HG03097 (cell line): ENCODE data around the gene F13A1.

Source experiments
- ATAC-seq: cut with Tn5 transposase; IDR thresholded peaks from one replicate; pipeline ENCODE4 v1.9.1; 2021; ENCODE audit not compliant: unreplicated experiment, low FRiP score

Gene F13A1

GRCh38 chr6:6248651-6249050, 71.8 kb downstream of the F13A1 start:
- ATAC-seq = no peak

- no peak for ATAC-seq
Measured at GRCh38 chr6:6246544-6246943, 73.9 kb downstream of the F13A1 start.

GRCh38 chr6:6244624-6245023, 75.8 kb downstream of the F13A1 start:
- no peak for ATAC-seq

GRCh38 chr6:6243846-6244245, 76.6 kb downstream of the F13A1 start:
- ATAC-seq = no peak

GRCh38 chr6:6239598-6240581, 80.6 kb downstream of the F13A1 start:
- ATAC-seq = no peak

- ATAC-seq = no peak
Measured at GRCh38 chr6:6236730-6237469, 83.6 kb downstream of the F13A1 start.

GRCh38 chr6:6235786-6236185, 84.7 kb downstream of the F13A1 start:
- ATAC-seq = no peak

GRCh38 chr6:6234963-6235362, 85.5 kb downstream of the F13A1 start:
- ATAC-seq = no peak

- ATAC-seq = no peak
Measured at GRCh38 chr6:6230286-6230685, 90.2 kb downstream of the F13A1 start.

GRCh38 chr6:6227896-6228295, 92.6 kb downstream of the F13A1 start:
- no peak for ATAC-seq

GRCh38 chr6:6225885-6226529, 94.5 kb downstream of the F13A1 start:
- no peak for ATAC-seq

- ATAC-seq = no peak
Measured at GRCh38 chr6:6224933-6225486, 95.5 kb downstream of the F13A1 start.

GRCh38 chr6:6221787-6222535, 98.5 kb downstream of the F13A1 start:
- no peak for ATAC-seq

- no peak for ATAC-seq
Measured at GRCh38 chr6:6220718-6221117, 99.7 kb downstream of the F13A1 start.

GRCh38 chr6:6219716-6220115, 100.7 kb downstream of the F13A1 start:
- ATAC-seq = no peak

GRCh38 chr6:6218759-6219085, 101.7 kb downstream of the F13A1 start:
- ATAC-seq = no peak

GRCh38 chr6:6217855-6218758, 102.4 kb downstream of the F13A1 start:
- ATAC-seq = no peak

GRCh38 chr6:6210994-6211393, 109.5 kb downstream of the F13A1 start:
- no peak for ATAC-seq

- ATAC-seq = no peak
Measured at GRCh38 chr6:6202886-6203285, 117.6 kb downstream of the F13A1 start.
